Esophagus muscularis mucosa (tissue), 3 donors: ENCODE data around the gene PELI2.

Experiments
- CTCF ChIP-seq, 3 experiments: fragments of 200-600 bp in 2 of 3; fragments of 450-650 bp in 1 of 3; sonication (generic) in 2 of 3; IDR thresholded peaks; one replicate each; pipeline ENCODE4 v1.5.1; 2017 to 2019; ENCODE audit warnings: antibody characterized with exemption in 3 of 3, mild to moderate bottlenecking in 2 of 3, moderate library complexity in 1 of 3
- POLR2A ChIP-seq: fragments of 450-650 bp; IDR thresholded peaks from one replicate; pipeline ENCODE4 v1.6.1; 2017; ENCODE audit warnings: antibody characterized with exemption, moderate library complexity, mild to moderate bottlenecking, low read depth
- POLR2AphosphoS5 ChIP-seq, 2 donors: sonication (generic); formaldehyde crosslinking; IDR thresholded peaks; one replicate each; pipeline ENCODE4 v1.6.1; 2017; ENCODE audit warnings: antibody characterized with exemption in 2 of 2

GRCh38 chr14:56172571-56172971 lies 54.4 kb downstream of the PELI2 start:
- TF ChIP-seq CTCF (IDR thresholded peaks at IDR 0.05) (no peak), POLR2A (no peak), POLR2AphosphoS5 (IDR thresholded peaks at IDR 0.05) (no peak)
